Measurements from ENCODE around the gene CCDC15. TPM values are rescaled to one million over a fixed set of nuclear protein-coding genes. Genes with fewer than 3 reads are reported as not detected.
"Not testable (repeated sequence)": the region's sequence is repeated elsewhere in the genome, so short reads cannot be mapped to it uniquely, and the experiment has no call there.

Gene CCDC15
- total and polyA plus RNA-seq, 8 donors, result 0.31 to 15.6 (median 0.92) TPM

GRCh38 chr11:125049164-125049792 is 95.3 kb downstream of the CCDC15 start:
- Histone ChIP-seq H3K36me3 (no peaks in the 10 kb centered on the region), H3K27ac (no peak overlapping the region), H3K4me3 (no peak overlapping the region), H3K9me3 (peaks cover 0 to 6% (median 0%) of the 10 kb centered on the region in 4 donors), H3K27me3 (no peaks in the 10 kb centered on the region), H3K4me1 (no peaks in the 10 kb centered on the region)
- intact Hi-C loops (cut with DNase I; ENCODE audit: low total_unique reads), result loop anchor here (10.0 kb wide), 1 partner anchor 64 kb away; no protein-coding TSS in a partner anchor
- WGBS, 5 donors, result 82 to 94% (median 91%) methylated on average over 4 of the region's 4 CpGs
- DNase-seq, result no peak
- no peak for TF ChIP-seq POLR2AphosphoS5 (IDR thresholded peaks at IDR 0.05)
- no peak for TF ChIP-seq CTCF (IDR thresholded peaks at IDR 0.05)
- TF ChIP-seq EP300 (IDR thresholded peaks at IDR 0.05), result no peak
- TF ChIP-seq POLR2A (IDR thresholded peaks at IDR 0.05), result no peak

GRCh38 chr11:125052047-125052446 is 98.0 kb downstream of the CCDC15 start:
- Histone ChIP-seq H3K27me3 (no peaks in the 10 kb centered on the region), H3K27ac (no peak overlapping the region), H3K36me3 (no peaks in the 10 kb centered on the region), H3K4me3 (no peak overlapping the region), H3K4me1 (no peaks in the 10 kb centered on the region), H3K9me3 (no peaks in the 10 kb centered on the region)
- TF ChIP-seq POLR2A (IDR thresholded peaks at IDR 0.05), result no peak
- intact Hi-C loops (cut with DNase I; ENCODE audit: low total_unique reads), result no loop called here
- DNase-seq, result no peak

GRCh38 chr11:125053167-125053566 is 99.2 kb downstream of the CCDC15 start:
- Histone ChIP-seq H3K36me3 (no peaks in the 10 kb centered on the region), H3K27me3 (no peaks in the 10 kb centered on the region), H3K27ac (no peak overlapping the region), H3K4me1 (no peaks in the 10 kb centered on the region), H3K9me3 (no peaks in the 10 kb centered on the region), H3K4me3 (no peak overlapping the region)
- intact Hi-C loops (cut with DNase I; ENCODE audit: low total_unique reads), result no loop called here
- no peak for DNase-seq
- WGBS, 5 donors, result 63 to 95% (median 85%) methylated on average over 1 of the region's 1 CpG
- TF ChIP-seq POLR2AphosphoS5 (IDR thresholded peaks at IDR 0.05), result no peak
- no peak for TF ChIP-seq POLR2A (IDR thresholded peaks at IDR 0.05)
- no peak for TF ChIP-seq EP300 (IDR thresholded peaks at IDR 0.05)
- no peak for TF ChIP-seq CTCF (IDR thresholded peaks at IDR 0.05)

GRCh38 chr11:125055107-125055715 is 101.2 kb downstream of the CCDC15 start:
- no peaks in the 10 kb centered on the region for H3K36me3 ChIP-seq
- H3K27me3 ChIP-seq, result no peaks in the 10 kb centered on the region
- DNase-seq, result peak in 1 of 2 donors; percentile 50
- H3K9me3 ChIP-seq, result no peaks in the 10 kb centered on the region
- intact Hi-C loops (cut with DNase I; ENCODE audit: low total_unique reads), result no loop called here
- no peaks in the 10 kb centered on the region for H3K4me1 ChIP-seq
- H3K27ac ChIP-seq, result no peak overlapping the region
- no peak overlapping the region for H3K4me3 ChIP-seq
- 44 to 52% (median 46%) methylated on average over 2 of the region's 2 CpGs for WGBS, 5 donors
- TF ChIP-seq EP300 (IDR thresholded peaks at IDR 0.05), result no peak
- TF ChIP-seq POLR2AphosphoS5 (IDR thresholded peaks at IDR 0.05), result no peak
- TF ChIP-seq POLR2A (IDR thresholded peaks at IDR 0.05), result no peak
- no peak for TF ChIP-seq CTCF (IDR thresholded peaks at IDR 0.05)

GRCh38 chr11:125056111-125056510 is 102.1 kb downstream of the CCDC15 start:
- H3K36me3 ChIP-seq; DNase-seq; H3K9me3 ChIP-seq; H3K27ac ChIP-seq; H3K27me3 ChIP-seq; intact Hi-C loops (cut with DNase I; ENCODE audit: low total_unique reads); H3K4me3 ChIP-seq; H3K4me1 ChIP-seq: not testable (repeated sequence)
- 82 to 100% (median 97%) methylated on average over 2 of the region's 2 CpGs for WGBS, 5 donors

Data from stomach (tissue), 9 donors.